A673 (cell line): ENCODE results near the gene CCSER1.

ENCODE experiments used
- CTCF ChIP-seq: fragments of 300-800, 200-600 bp; sonication (generic); conservative IDR thresholded peaks from 2 replicates; pipeline ENCODE4 v1.5.1; 2017; ENCODE audit warnings: low read depth, mild to moderate bottlenecking, antibody characterized with exemption, low read length, moderate library complexity, mixed read lengths
- EZH2 ChIP-seq: fragments of 200-600 bp; sonication (generic); IDR thresholded peaks from 2 replicates; pipeline ENCODE4 v1.6.1; 2017; ENCODE audit warnings: borderline replicate concordance, low read depth, mild to moderate bottlenecking, mixed read lengths, antibody characterized with exemption, low read length; ENCODE audit not compliant: poor library complexity, severe bottlenecking

DNA sequence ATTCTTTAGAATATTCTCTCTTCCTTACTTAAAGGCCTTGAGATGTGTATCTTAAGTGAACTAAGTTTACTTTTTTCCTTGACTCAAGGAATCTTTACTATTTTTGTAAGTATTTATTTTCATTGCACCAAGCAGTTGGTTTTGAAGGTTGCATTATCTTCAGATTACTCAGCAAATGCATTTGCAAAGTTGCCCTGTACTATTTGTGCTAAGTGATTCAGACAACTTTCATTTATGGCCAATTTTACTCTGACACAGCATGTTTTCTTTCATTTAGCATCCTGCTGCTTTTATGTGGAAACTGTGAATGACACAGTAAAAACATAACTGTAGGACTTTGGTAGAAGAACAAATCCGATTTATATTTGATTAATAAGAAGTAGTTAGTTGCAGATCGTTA is 191.0 kb downstream of the CCSER1 start:
- TF ChIP-seq CTCF (no peak), EZH2 (no peak)
